Stimulated activated CD4-positive, alpha-beta T cell treated with anti-CD3 and anti-CD28 coated beads, TNF-alpha, amount 100 ng/mL, for 24 hours (primary cell): ENCODE measurements around the gene ARMC10.
"Not testable (repeated sequence)": the region's sequence is repeated elsewhere in the genome, so short reads cannot be mapped to it uniquely, and the experiment has no call there.

Source experiments
- DNase-seq, 3 experiments: peaks; one replicate each; pipeline ENCODE4 v3.0.0-alpha.2; 2020; ENCODE audit warnings: low read depth in 3 of 3

The ARMC10 gene

GRCh38 chr7:103078226-103078625 lies 3.3 kb downstream of the ARMC10 start:
- not testable (repeated sequence) for DNase-seq

DNA sequence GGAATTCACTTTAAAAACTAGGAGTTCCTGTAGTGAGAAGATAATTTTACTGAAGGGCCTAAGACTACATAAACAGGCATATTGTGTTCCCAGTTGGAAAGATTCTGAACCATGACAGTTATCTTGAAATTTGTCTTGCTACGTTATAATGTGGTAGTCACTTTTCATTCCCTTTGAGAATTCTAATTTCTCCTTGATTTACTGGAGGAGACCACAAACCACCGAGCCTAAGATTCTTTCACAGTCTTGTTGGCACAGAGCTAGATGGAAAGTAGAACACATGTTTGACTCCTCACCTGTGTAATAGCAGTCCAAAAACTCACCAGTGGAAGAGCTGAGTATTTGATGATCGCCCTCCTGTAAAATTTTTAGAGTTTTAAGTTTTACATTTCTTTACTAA lies 4.9 kb downstream of the ARMC10 start:
- no peak for DNase-seq

GRCh38 chr7:103080923-103081322 lies 6.0 kb downstream of the ARMC10 start:
- DNase-seq, result no peak

DNA sequence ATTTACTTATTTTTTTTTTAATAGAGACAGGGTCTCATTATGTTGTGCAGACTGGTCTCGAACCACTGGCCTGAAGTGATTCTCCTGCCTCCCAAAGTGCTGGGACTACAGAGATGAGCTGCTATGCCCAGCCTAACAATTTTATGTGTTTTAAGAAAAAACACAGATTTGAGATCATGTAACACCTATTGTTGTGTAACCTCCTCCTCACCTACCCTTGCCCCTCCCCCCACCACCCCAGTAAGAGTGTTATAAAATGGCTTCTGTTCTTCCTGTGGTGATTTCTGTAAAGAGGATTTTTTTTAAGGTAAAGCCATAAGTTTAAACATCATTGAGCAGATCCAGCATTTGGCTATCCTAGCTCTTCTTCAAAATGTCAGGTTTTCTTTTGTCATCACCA lies 7.6 kb downstream of the ARMC10 start:
- no peak for DNase-seq

DNA sequence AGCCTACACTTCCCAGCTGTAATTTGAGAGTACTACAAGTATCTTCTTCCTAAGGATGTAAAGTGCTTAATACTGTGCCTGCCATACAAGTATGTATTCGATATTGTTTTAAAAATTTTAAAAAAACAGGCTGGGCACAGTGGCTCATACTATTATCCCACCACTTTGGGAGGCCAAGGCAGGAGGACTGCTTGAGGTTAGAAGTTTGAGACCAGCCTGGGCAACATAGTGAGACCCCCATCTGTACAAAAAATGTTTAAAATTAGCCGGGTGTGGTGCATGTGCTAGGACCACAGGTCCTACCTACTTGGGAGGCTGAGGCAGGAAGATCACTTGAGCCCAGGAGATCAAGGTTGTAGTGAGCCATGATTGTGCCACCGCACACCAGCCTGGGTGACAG lies 8.3 kb downstream of the ARMC10 start:
- no peak for DNase-seq

DNA sequence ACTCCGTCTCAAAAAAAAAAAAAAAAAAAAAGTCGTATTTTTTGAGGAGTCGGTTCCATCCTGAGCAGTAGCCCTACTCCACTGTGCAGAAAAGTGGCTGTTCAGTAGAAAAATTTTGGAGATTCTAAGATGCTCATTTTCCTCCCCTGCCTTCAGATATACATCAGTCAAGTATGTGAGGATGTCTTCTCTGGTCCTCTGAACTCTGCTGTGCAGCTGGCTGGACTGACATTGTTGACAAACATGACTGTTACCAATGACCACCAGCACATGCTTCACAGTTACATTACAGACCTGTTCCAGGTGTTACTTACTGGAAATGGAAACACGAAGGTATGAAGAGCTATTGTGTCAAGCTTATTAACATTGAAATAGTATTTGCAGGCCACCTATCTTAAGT lies 17.4 kb downstream of the ARMC10 start:
- not testable (repeated sequence) for DNase-seq

- no peak for DNase-seq
Observed at GRCh38 chr7:103093429-103093828, 18.5 kb downstream of the ARMC10 start.

DNA sequence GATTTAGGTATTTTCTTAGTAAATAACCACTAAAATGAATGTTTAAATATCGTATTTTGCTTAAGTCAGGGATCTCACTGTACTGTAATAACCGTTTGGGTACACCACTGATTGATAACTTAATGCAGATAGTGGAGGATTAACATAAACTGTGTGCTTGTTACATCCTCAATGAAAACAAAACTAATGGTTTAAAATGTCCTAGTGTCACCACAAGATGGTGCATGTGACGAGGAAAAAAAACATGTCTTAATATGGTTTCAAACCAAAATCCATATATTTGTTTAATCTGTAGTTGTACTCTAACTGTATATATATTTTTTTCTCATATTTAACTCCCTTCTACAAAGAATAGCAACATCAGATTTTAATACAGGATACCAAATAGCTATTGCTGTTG lies 19.2 kb downstream of the ARMC10 start:
- DNase-seq, result no peak

DNA sequence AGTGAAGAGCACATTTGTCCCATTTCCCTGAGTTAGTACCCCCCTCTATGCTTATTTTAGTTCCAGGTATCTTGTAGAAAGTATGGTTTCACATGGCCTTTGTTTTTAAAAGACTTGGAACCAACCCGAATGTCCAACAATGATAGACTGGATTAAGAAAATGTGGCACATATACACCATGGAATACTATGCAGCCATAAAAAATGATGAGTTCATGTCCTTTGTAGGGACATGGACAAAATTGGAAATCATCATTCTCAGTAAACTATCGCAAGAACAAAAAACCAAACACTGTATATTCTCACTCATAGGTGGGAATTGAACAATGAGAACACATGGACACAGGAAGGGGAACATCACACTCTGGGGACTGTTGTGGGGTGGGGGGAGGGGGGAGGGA lies 20.6 kb downstream of the ARMC10 start:
- DNase-seq, result not testable (repeated sequence)

GRCh38 chr7:103097041-103097440 lies 22.1 kb downstream of the ARMC10 start:
- no peak for DNase-seq

DNA sequence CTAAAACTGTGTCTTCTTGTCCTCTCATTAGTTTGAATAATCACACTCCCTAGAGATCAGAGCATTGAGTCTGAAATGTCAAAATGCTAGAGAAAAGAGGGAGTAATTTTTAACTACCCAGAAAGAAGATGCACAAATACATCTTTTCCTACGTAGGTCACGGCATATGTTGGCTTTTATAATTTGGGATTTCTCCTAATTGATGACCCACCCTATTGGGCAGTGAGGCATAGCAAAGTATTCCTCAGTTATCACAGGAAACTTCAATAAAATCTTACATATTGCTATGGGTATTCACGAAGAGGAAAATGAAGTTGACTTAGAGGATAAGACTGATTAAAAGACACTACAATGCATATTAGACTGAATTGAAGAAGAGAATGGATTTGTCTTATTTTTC lies 25.4 kb downstream of the ARMC10 start:
- no peak for DNase-seq

DNA sequence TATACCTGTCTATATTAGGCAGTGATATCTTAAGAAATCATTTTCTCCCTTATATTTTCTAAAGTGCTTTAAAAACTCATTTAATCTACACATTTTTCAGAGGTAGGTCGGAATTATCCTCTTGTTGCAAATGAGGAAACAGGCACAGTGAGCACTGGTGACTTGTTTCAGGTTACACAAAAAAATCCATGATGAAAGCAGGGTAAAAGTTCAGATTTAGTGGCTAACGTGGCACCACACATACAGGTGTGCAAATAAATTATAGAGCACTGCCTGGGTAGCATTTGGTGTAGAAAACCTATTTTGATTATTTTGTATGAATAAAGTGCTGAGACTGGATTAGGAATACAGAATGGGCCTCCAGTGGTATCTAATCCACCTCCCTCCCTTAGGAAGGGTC lies 26.6 kb downstream of the ARMC10 start:
- no peak for DNase-seq

DNA sequence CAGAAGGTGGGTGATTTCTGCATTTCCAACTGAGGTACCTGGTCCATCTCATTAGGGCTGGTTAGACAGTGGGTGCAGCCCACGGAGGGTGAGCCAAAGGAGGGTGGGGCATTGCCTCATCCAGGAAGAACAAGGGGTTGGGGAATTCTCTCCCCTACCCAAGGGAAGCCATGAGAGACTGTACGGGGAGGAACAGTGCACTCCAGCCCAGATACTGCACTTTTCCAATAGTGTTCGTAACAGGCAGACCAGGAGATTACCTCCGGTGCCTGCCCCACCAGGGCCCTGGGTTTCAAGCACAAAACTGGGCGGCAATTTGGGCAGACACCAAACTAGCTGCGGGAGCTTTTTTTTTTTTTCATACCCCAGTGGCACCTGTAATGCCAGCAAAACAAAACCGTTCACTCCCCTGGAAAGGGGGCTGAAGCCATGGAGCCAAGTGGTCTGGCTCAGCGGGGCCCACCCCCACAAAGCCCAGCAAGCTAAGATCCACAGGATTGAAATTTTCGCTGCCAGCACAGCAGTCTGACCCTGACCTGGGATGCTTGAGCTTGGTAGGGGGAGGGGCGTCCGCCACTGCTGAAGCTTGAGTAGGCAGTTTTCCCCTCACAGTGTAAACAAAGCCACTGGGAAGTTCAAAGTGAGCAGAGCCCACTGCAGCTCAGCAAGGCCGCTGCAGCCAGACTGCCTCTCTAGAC lies 31.2 kb downstream of the ARMC10 start:
- DNase-seq, result no peak

- DNase-seq, result not testable (repeated sequence)
Observed at GRCh38 chr7:103106703-103107070, 31.7 kb downstream of the ARMC10 start.

GRCh38 chr7:103113164-103113563 lies 38.2 kb downstream of the ARMC10 start:
- DNase-seq, result no peak

DNA sequence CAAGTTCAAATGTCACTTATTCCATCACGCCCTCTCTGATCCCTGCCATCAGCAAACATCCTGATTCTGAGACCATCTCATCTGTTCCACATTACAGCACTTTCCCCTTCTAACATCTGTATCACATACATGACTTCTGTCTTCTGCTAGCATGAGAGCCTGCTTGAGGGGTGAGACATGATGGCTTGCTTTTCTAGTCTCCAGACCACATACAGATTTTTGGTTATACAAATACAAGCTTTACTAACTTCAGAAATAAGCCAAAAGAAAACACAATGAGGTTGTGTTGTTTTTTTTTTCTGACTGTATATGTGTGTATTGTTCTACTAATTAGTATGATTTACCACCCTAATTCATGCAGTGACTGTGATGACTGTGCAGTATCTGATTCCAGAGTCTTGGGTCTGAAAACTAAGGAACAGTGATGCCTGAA lies 39.7 kb downstream of the ARMC10 start:
- no peak for DNase-seq

- no peak for DNase-seq
Observed at GRCh38 chr7:103115771-103116170, 40.8 kb downstream of the ARMC10 start.

GRCh38 chr7:103116511-103116910 lies 41.6 kb downstream of the ARMC10 start:
- no peak for DNase-seq

DNA sequence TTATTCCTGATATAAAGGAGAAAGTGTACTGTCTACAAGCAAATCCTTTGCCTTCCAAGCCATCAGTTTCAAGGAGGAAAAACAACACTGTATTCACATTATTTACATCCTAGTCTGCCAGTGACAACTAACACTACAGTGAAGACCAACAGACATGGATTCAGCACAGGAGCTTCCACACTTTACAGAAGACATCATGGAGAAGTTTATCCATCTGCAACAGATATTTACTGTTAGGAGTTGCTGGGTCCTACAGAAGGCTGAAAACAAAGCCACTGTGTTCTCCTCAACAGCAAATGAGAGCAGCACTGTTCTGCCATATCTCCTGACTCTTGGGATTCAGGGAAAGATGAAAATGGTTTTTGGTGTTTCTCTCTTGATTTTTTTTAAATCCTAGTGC lies 42.1 kb downstream of the ARMC10 start:
- DNase-seq, result no peak

GRCh38 chr7:103117465-103117864 lies 42.5 kb downstream of the ARMC10 start:
- no peak for DNase-seq

GRCh38 chr7:103119791-103120291 lies 44.9 kb downstream of the ARMC10 start:
- no peak for DNase-seq

- no peak for DNase-seq
Observed at GRCh38 chr7:103120362-103120761, 45.4 kb downstream of the ARMC10 start.

DNA sequence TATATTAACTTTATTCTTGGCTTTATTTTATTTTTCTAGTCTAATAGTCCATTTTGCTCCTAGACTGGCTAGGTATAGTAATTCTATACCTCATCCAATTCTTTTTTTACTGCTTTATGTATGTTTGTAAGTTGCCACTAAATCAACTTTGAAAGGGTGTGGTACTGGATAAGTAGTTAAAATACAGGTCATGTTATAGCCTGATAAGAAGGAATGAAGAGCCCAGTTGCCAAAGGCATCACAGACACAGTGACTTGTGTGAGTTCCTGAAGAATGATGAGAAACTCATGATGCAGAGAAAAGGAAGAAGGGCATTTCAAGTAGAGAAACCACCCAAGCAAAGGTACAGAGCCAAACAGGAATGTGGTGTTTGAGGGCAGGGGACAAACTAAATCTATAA lies 46.7 kb downstream of the ARMC10 start:
- no peak for DNase-seq

- DNase-seq, result no peak
Observed at GRCh38 chr7:103123529-103123928, 48.6 kb downstream of the ARMC10 start.
